ENCODE measurements around the gene CCNY. TPM values are rescaled to one million over a fixed set of nuclear protein-coding genes. Genes with fewer than 3 reads are reported as not detected.
A peak's percentile ranks its signal among the peaks of the same experiment; 100 is the strongest.
"Not testable (repeated sequence)": the region's sequence is repeated elsewhere in the genome, so short reads cannot be mapped to it uniquely, and the experiment has no call there.

The CCNY gene
- total RNA-seq, 2 experiments from 2014 or later: 42.2 to 48.8 TPM

DNA sequence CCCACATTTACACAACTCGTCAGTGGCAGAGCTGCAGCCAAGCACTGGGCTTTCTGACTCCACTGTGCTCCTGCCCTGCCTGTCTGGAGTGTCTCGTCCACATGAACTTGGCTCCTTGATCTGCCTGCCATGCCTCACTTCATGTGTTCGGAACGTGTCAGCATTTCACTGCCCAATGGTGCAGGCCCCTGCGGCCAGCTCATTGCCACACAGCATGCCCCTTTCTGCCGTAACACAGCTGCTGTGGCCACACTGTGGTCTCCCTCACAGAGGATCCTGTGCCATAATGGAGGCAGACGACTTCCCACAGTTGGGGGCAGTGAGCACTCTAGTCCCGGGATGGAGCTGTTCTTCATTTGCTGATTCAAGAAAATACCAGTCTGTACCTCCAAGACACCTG, 174.6 kb downstream of the CCNY start:
- H3K27ac Mint-ChIP-seq: no peak overlapping the region

DNA sequence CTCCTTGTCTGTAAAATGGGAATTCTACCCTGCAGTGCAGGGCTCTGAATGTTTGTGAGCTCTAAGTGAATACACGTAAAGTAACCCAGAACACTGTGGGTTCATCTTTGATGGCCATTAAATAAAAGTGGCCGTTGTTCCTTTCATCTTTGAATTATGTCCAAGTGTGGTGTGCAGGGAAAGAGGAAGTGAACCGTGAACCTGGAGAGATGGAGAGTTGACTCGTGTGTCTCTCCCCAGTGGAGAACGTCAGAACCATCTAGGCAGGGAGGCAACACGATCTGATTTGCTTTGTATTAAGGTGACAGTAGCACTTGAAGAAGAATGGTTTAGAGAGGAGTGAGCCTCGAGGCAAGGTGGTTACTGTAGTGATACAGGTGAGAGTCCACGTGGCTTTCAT, 175.3 kb downstream of the CCNY start:
- H3K27me3 Mint-ChIP-seq: no peaks in the 10 kb centered on the region

More for the DNA sequence above, 174.6 kb downstream of the CCNY start:
- Mint-ChIP-seq H3K27me3 (no peaks in the 10 kb centered on the region), H3K9me3 (no peaks in the 10 kb centered on the region), H3K36me3 (ENCODE audit: low read depth) (peaks cover 2% of the 10 kb centered on the region), H3K4me3 (no peak overlapping the region), H3K4me1 (ENCODE audit: low read depth) (peaks cover 20% of the 10 kb centered on the region)
- ChIA-PET POLR2A (interaction anchor here (0.7 kb wide), 1 partner anchor 23 kb away, joined by 3 read pairs; no protein-coding TSS in a partner anchor), CTCF (no interaction called here)
- intact Hi-C loops (cut with micrococcal nuclease): no loop called here
- ATAC-seq: no peak
- TF ChIP-seq, protein P1, sequence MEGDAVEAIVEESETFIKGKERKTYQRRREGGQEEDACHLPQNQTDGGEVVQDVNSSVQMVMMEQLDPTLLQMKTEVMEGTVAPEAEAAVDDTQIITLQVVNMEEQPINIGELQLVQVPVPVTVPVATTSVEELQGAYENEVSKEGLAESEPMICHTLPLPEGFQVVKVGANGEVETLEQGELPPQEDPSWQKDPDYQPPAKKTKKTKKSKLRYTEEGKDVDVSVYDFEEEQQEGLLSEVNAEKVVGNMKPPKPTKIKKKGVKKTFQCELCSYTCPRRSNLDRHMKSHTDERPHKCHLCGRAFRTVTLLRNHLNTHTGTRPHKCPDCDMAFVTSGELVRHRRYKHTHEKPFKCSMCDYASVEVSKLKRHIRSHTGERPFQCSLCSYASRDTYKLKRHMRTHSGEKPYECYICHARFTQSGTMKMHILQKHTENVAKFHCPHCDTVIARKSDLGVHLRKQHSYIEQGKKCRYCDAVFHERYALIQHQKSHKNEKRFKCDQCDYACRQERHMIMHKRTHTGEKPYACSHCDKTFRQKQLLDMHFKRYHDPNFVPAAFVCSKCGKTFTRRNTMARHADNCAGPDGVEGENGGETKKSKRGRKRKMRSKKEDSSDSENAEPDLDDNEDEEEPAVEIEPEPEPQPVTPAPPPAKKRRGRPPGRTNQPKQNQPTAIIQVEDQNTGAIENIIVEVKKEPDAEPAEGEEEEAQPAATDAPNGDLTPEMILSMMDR (IDR thresholded peaks at IDR 0.05): no peak
- no peak for DNase-seq

DNA sequence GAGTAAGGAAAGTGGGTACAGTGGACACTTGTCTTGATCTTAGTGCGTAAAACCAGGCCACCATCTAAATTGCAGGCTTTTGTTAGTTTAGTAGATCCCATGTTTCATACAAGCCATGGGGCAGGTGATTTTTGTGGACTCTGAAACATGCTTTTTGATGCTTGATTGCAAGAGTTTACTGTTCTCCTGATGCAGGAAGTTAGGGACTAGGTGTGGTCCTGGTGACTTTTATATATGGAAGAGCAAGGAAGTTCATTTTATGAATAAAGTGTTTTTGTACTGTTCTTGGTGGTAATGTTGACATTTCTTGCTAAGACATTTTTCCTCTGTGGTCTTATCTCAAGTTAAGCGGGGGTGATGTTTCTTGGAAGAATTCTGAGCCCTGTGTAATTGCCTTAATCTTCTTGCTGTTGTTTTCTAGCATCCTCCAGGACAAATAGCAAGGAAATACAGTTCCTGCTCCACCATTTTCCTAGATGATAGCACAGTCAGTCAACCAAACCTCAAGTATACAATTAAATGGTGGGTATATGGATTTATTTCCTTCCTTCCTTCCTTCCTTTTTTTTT, 179.9 kb downstream of the CCNY start:
- TF ChIP-seq, protein P1 (IDR thresholded peaks at IDR 0.05): no peak
- H3K27me3 Mint-ChIP-seq: no peaks in the 10 kb centered on the region
- POLR2A ChIA-PET: no interaction called here
- H3K4me3 Mint-ChIP-seq: no peak overlapping the region
- intact Hi-C loops (cut with micrococcal nuclease): no loop called here
- peaks cover 21% of the 10 kb centered on the region for H3K4me1 Mint-ChIP-seq (ENCODE audit: low read depth)
- no peak overlapping the region for H3K27ac Mint-ChIP-seq
- no peaks in the 10 kb centered on the region for H3K9me3 Mint-ChIP-seq
- DNase-seq (no peak), ATAC-seq (no peak)
- CTCF ChIA-PET: interaction anchor here (0.6 kb wide), 1 partner anchor 47 kb away, joined by 3 read pairs; no protein-coding TSS in a partner anchor
- no peaks in the 10 kb centered on the region for H3K36me3 Mint-ChIP-seq (ENCODE audit: low read depth)

More for the DNA sequence above, 175.3 kb downstream of the CCNY start:
- Mint-ChIP-seq H3K4me3 (no peak overlapping the region), H3K9me3 (no peaks in the 10 kb centered on the region), H3K27ac (no peak overlapping the region), H3K36me3 (ENCODE audit: low read depth) (peaks cover 2% of the 10 kb centered on the region), H3K4me1 (ENCODE audit: low read depth) (peaks cover 25% of the 10 kb centered on the region)
- TF ChIP-seq, protein P1 (IDR thresholded peaks at IDR 0.05): no peak
- CTCF ChIA-PET: no interaction called here
- no peak for ATAC-seq
- no peak for DNase-seq
- POLR2A ChIA-PET: interaction anchor here (0.7 kb wide), 1 partner anchor 24 kb away, joined by 3 read pairs; no protein-coding TSS in a partner anchor
- intact Hi-C loops (cut with micrococcal nuclease): no loop called here

DNA sequence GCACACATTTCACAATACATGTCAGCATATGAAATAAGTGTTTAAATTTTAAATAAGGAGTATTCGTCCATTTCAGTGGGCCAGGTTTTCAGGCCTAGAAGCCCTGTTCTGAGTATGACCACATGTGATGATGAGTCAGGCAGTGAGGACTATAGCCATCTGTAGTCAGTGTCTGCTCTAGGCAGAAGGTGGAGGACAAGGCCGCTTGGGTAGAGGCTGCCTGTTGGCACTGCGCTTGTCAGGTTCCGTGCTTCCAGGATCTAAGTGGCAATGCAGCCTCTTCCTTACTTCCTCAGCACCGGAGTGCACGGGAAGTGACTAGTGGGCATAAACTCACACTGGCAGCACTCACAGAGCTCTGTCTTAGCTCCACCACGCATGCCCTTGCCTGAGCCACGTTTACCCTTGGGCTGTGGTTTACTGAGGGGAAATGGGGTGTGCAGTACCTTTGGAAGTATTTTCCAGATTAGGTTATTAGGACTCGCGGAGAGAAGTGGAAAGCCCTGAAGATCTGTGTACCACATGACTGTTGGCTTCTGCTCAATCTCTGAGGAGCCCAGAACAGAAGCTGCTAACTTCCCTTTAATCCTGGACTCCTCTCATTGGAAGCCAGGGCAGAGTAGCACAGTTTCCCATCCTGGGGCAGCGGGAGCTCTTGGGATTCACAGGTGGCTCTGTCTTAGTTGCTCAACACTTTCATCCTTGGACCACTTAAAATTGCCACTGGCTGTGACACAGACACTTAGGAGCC, 181.3 kb downstream of the CCNY start:
- Mint-ChIP-seq H3K27me3 (no peaks in the 10 kb centered on the region), H3K36me3 (ENCODE audit: low read depth) (no peaks in the 10 kb centered on the region), H3K4me3 (no peak overlapping the region), H3K4me1 (ENCODE audit: low read depth) (peaks cover 19% of the 10 kb centered on the region), H3K27ac (no peak overlapping the region), H3K9me3 (no peaks in the 10 kb centered on the region)
- CTCF ChIA-PET: no interaction called here
- no peak for DNase-seq
- ATAC-seq: peak; percentile 17
- TF ChIP-seq, protein P1 (IDR thresholded peaks at IDR 0.05): no peak
- intact Hi-C loops (cut with micrococcal nuclease): no loop called here
- POLR2A ChIA-PET: interaction anchor here (0.6 kb wide), 1 partner anchor 1498 kb away, joined by 3 read pairs; no protein-coding TSS in a partner anchor

DNA sequence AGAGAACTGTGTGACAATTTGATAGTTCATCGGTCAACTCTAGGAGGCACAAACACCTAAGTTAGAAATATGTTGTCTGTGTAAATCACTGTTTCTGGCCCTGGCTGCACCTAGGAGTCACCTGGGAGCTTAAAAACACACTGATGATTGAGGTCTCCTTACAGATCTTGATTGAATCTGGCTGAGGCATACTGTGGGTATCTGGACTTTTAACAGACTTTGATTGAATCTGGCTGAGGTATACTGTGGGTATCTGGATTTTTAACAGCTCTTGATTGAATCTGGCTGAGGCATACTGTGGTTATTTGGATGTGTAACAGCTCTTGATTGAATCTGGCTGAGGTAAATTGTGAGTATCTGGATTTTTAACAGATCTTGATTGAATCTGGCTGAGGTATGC, 181.9 kb downstream of the CCNY start:
- H3K36me3 Mint-ChIP-seq (ENCODE audit: low read depth); H3K4me3 Mint-ChIP-seq; CTCF ChIA-PET; H3K27ac Mint-ChIP-seq; intact Hi-C loops (cut with micrococcal nuclease); DNase-seq; ATAC-seq; H3K9me3 Mint-ChIP-seq; H3K27me3 Mint-ChIP-seq: not testable (repeated sequence)
- peaks cover 18% of the 10 kb centered on the region for H3K4me1 Mint-ChIP-seq (ENCODE audit: low read depth)
- POLR2A ChIA-PET: interaction anchor here (0.6 to 0.7 kb wide), 2 partner anchors 166 to 1499 kb away, joined by 3 read pairs; no protein-coding TSS in a partner anchor

All from activated CD8-positive, alpha-beta T cell treated with anti-CD3 and anti-CD28 coated beads for 36 hours (primary cell).